ENCODE data around the gene MLXIP. TPM values are rescaled to one million over a fixed set of nuclear protein-coding genes. Genes with fewer than 3 reads are reported as not detected.

MLXIP gene
- polyA plus RNA-seq, 3 donors = 25.2 to 27.9 (median 25.5) TPM

DNA sequence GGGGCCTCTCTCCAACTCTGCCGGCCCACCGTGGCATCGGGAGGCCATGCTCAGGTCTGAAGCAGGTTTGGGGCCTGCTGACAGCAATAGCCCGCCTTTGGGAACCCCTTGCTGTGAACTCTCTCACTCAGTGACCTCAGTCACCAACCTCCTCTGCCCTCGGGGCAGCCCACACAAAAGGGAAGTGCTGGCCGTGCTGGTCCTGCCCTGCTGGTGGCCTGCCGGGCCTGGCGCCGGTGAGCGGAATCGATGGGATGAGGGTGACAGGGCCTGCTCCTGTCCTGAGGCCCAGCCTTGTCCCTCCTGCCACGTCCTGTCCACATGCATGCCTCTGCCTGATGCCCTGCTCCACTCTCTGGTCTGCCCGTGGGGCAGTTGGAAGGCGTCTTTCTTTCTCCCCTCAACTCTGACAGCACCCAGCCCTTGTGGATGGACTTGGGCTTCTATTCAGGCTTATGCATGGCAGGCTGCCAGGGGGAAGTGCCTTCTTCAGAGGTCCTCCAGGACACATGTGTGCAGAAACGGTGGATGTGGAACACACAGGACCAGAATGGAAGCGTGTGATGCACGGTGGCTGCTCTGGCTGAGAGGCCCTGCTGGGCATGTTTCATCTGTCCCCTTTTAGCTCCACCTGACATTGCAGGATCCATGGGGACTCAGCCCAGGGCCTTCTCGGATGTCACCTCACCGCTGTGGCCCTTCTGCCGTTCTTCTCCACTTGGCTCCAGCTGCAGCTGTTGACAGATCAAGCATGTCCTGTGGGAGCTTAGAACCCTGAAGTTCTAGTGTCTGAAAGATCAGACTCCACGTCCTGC is 63.6 kb downstream of the MLXIP start:
- DNase-seq (ENCODE audit: low read depth in 3 of 3, low spot score in 2 of 3) = no peak

DNA sequence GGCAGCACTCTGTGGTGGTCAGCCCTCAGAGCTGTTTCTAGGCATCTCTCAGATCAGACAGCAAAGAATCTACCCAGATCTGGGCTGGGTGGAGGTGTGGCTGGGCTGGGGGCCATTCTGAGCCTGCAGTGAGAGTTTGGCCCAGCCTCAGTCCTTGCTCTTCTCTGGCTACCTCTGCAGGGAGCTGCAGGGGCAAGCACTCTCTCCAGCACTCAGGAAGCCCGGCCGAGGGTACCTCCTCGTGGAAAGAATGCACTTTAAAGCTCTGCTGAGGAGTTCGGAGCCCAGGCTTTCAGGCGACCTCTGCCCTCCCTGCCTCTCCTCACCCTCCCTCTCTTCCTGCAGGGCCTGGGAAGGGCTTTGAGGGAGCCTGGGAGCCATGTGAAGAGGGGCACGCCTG is 64.3 kb downstream of the MLXIP start:
- DNase-seq (ENCODE audit: low read depth in 3 of 3, low spot score in 2 of 3) = no peak

DNA sequence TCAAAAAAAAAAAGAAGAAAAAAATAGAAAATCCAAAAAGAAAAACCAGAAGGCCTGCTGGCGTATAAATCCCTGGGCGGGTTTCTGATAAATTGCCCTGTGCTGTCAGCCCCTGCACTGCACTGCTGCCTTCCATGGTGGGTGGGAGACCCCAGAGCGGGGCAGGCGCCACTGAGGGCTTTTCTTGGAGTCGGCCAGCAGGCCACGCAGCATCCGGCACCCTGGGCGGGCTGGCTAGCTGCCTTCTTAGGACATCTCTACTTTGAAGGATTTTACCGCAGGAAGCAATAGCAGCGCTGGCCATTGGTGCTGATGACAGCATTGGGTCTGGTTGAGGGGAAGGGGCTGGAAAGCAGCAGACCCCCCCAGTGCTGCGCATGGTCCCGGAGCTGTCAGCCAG is 66.3 kb downstream of the MLXIP start:
- DNase-seq (ENCODE audit: low read depth in 3 of 3, low spot score in 2 of 3) = no peak

DNA sequence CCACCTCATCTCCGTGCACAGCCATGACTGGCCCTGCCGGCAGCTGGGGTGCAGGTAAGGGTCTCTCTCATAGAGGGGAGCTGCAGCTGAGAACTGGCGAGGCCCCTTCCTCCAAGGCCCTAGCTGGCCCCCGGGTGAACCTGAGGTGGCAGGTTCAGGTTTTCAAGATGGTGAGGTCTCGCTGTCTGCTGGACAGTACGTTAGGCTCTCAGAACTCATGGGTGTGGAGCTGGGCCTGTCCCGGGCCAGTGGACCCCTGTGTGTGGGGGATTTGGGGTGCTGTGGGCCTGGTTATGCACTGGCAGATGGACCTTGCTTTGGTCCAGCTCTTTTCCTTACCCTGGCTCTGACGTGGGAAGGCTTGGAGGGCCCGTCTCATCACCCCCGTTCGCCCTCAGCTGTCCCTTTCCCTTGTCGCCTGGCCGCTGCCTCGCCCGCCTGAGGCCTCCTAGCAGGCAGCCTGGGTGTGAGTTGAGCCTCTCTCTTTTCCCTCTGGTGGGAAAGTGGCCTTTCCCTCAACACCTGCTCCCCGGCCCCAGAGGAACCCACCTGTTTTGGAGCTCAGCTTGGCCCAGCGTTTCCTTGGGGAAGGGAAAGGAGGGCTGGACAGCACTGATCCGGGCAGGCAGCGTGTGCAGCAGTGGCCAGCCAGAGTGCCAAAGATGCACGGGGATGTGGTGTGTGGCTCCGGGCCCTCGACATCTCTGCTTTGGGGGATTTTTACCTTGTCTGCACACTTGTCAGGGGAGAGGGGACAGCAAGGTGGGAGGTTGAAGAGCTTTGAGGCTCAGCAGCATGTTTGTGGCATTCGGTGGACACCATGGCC is 67.2 kb downstream of the MLXIP start:
- DNase-seq (ENCODE audit: low read depth in 3 of 3, low spot score in 2 of 3) = no peak

DNA sequence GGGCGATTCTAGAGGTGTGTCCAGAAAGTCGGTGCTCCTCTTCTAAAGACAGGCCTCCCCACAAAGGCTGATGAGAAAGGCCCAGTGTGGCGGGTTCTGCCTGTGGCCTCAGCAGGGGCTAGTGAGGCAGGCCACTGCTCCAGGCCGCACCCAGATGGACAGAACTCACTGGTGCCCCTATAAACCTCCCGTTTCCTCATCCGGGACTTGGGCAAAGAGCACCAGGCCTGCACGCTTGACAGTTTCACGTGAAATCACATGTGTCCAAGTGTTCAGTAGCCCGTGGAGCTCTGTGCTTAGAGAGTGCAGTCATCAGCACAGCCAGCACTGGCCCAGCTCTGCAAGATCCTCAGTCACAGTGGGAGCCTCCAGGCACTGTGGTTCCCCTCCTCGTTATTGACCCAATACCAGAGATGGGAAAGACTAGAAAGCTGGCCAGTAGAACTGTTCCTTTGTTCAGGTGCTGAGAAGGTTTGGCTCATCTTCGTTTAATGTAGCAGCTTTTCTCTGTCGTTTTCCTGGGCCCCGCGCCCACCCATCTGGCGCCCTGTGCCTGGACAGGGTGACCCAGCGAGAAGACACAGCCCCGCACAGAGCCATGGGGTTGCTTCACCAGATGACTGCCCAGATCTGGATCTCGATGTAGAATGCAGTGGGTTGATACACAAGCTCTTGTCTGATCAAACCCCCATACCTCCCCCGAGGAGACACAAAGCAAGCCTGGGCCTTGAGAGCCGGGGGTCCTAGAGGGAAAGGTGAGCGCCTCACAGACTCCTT is 69.1 kb downstream of the MLXIP start:
- no peak for DNase-seq (ENCODE audit: low read depth in 3 of 3, low spot score in 2 of 3)

DNA sequence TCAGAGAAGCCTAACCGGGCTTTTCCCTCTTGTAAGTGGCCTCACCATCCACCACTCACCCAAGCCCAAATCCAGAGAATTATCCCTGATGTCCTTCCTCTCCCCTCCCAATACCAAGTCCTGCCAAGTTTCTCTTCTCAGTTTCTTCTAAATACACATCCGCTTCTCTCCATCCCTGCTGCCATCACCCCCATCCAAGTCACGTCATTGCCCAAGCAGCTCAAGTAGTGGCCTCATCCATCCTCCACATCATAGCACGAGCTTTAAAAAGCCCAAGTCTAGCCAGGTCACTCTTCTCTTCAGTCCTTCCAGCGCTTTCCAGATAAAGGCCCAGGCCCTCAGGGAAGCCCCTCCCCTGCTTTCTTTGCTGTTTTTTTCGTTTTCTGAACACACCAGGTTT is 70.1 kb downstream of the MLXIP start:
- DNase-seq (ENCODE audit: low read depth in 3 of 3, low spot score in 2 of 3) = no peak

DNA sequence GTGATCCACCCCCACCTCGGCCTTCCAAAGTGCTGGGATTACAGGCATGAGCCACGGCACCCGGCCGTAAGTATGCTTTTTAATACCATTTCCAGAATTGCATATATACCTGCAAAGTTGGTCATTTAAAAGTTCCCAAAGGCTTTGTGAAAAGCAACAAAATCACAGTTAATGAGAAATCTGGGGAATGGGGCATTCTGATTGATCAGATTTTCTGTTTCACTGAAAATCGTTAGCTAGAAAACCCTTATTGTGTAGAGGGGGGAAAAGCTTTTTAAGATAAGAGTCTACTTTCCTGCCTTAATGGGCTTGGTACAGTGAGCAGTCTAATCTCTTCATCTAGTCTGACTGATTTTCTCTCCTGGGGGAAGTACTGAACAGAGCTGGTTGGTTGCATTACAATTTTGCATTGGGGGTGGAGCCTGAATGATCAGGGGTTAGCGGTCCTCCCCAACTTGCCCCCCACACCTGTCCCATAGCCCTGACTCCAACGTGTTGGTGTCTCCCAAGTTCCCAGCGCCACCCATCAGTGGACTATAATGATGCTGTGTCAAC is 71.6 kb downstream of the MLXIP start:
- DNase-seq (ENCODE audit: low read depth in 3 of 3, low spot score in 2 of 3) = no peak

DNA sequence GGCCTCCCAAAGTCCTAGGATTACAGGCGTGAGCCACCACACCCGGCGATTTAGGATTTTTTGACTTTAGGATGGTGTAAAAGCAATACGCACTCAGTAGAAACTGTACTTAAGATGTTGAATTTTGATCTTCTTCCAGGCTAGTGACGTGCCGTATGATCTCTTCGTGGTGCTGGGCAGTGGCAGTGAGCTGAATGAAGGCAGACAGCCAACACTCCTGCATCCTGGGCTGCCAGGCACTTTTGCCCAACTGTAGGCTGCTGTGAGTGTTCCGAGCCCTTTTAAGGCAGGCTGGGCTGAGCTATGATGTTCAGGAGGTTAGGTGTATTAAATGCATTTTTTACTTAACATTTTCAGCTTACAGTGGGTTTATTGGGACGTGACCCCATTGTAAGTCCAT is 74.2 kb downstream of the MLXIP start:
- DNase-seq (ENCODE audit: low read depth in 3 of 3, low spot score in 2 of 3) = no peak

DNA sequence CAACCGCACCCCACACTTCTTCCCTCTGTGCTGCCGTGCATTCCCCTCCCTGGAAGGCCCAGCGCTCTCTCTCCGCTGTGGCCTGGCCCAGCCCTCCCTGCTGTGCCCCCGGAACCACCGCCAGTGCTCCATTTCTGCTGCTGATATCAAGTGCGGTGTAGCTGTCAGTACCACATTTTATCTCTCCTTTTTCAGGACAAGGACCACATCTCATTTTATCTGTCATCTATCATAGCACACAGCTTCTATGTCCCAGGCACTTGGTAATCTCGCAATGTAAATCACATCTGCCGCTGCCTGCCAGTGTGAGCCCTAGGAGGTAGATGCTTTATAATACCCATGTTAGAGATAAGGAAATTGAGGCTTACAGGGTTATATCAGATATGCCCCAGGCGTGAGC is 77.1 kb downstream of the MLXIP start:
- no peak for DNase-seq (ENCODE audit: low read depth in 3 of 3, low spot score in 2 of 3)

DNA sequence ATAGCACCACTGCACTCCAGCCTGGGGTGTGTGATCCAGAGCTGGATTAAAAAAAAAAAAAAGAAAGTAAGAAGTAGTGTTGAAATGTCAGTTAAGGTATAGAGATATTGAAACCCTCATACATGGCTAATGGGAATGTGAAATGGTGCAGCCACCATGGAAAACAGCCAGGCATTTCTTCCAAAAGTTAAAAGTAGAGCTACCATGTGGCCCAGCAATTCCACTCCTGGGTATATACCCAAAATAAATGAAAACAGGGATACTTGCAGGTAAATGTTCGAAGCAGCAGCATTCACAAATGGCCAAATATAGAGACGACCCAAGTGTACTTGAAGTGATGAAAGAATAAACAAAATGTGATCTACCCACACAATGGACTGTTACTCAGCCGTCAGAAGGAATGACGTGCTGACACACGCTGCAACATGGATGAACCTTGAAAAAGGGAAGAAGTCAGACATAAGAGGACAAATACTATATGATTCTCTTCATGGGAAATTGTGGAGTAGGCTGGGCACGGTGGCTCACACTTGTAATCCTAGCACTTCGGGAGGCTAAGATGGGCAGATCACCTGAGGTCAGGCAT is 80.2 kb downstream of the MLXIP start:
- no peak for DNase-seq (ENCODE audit: low read depth in 3 of 3, low spot score in 2 of 3)

DNA sequence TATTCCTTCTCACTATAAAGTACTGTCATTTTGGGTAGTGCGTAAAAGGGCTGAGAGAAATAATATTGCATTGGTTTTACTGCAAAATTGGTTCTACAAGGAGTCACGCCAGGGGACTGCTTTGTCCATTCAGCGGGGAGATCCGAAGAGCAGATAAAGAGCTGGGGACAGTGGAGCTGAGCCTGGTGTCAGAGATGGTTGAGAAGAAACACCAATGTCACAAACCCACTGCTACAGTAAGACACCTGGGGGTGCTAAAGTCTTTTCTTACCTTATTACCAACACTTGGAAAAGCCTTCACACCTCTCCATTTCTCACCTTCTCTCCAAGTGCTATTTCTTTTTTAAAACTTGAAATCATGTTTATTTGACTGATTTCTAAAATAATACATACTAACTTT is 81.3 kb downstream of the MLXIP start:
- no peak for DNase-seq (ENCODE audit: low read depth in 3 of 3, low spot score in 2 of 3)

DNA sequence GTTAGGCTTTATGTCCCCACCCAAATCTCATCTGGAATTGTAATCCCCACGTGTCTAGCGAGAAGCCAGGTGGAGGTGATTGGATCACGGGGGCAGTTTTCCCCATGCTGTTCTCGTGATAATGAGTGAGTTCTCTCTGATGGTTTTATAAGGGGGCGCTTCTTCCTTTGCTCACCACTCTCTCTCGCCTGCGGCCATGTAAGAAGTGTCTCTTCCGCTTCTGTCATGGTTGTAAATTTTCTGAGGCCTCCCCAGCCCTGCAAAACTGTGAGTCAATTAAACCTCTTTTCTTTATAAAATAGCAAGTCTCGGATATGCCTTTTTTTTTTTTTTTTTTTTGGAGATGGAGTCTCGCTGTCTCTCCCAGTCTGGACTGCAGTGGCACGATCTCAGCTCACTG is 82.2 kb downstream of the MLXIP start:
- no peak for DNase-seq (ENCODE audit: low read depth in 3 of 3, low spot score in 2 of 3)

DNA sequence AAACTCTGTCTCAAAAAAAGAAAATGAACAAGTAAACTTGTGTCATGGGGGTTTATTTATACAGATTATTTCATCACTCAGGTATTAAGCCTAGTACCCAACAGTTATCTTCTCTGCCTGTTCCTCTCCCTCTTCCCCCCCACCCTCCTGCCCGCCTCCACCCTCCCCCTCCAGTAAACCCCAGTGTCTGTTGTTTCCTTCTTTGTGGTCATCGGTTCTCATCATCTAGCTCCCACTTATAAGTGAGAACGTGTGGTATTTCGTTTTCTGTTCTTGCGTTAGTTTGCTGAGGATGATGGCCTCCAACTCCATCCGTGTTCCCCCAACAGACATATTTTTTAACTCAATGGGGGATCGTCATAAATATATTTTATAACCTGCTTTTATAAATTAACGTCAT is 83.1 kb downstream of the MLXIP start:
- DNase-seq (ENCODE audit: low read depth in 3 of 3, low spot score in 2 of 3) = no peak

DNA sequence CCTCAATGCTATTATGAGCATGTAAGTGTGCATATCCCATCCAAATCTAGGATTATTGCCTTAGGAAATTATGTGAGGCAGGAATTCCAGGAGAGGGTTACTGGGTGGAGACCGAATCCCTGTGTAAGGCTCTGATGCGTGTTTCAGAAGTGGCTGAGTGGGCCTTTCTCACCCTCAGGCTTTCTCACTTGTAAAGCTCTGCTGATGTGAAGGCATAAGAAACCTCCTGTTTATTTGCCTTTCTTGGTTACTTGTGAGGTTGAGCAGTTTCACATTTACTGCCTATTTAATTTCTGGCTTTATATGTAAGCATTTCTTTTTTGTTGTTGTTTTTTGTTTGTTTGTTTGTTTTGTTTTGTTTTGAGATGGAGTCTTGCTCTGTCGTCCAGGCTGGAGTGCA is 84.4 kb downstream of the MLXIP start:
- DNase-seq (ENCODE audit: low read depth in 3 of 3, low spot score in 2 of 3) = no peak

DNA sequence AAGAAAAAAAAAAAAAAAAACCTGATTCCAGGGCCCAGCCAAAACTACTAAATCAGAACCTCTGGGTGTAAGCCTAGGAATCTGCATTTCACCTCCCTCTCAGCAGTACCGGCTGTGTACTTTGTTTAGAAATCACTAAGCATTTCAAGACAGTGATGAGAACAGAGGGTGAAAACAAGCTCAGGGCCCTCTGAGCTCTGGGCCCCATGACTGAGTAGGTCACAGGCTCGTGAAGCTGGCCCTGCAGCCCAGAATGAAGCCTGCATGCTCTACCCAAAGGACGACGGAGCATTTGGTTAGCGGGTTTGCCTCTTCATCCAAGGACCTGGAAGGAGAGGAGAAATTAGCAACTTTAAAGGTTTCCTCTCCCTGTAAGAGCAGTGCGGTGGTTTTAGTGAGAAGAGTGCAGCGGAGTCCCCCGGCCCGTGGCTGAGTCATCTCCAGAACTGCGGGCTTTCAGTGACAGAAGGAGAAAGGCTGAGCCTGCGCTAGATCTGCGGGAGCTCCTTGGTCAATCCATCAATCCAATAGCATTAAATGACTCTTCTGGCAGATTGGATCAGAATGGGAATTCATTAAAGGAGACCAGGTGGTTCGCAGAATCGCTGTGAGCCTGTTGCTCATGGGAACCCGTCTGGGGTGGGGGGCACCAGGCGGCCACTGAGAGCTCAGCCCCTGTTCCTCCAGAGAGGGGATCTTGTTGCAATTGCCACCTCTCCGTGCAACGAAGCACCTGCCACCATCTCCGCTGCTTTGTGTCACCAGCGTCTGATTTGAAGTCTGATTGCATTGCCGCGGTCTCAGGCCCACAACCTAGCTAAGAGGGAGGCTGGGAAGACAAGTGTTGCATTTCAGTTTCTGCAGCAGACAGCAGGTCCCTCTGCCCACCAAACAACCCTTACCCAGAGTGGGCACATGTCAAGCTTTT is 88.1 kb downstream of the MLXIP start:
- DNase-seq (ENCODE audit: low read depth in 3 of 3, low spot score in 2 of 3) = no peak

DNA sequence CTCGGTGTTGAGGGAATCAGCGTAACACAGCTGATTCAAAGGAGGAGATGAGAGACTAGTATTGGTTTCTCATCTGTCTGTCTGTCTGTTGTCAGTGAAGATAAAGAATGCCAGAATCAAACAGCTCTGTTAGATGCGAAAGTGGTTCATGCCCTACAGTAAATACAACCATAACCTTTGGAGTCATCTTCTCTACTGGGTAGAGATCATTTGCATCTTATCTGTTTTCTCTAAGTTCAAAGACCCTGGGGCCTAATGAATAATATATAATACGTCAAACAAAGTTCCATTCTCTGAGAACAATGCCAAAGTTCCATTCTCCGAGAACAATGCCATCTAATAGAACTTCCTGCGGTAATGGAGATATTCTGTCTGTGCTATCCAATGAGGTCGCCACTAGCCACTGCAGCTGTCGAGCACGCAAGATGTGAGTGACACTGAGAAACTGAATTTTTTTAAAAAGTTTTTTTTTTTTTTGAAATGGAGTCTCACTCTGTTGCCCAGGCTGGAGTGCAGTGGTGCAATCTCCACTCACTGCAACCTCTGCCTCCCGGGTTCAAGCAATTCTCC is 88.9 kb downstream of the MLXIP start:
- DNase-seq (ENCODE audit: low read depth in 3 of 3, low spot score in 2 of 3) = no peak

DNA sequence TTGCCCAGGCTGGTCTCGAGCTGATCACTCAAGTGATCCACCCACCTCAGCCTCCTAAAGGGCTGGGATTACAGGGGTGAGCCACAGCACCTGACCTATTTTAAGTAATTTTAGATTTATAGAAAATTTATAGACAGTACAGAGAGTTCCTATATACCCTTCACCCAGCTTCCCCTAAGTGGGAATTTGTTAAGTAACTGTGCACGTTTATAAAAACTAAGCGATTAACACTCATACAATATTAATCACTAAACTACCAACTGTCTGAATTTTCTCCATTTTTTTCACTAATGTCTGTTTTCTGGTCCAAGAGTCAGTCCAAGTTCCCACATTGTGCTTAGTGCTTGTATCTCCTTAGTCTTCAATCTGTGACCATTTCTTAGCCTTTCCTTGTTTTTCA is 89.9 kb downstream of the MLXIP start:
- no peak for DNase-seq (ENCODE audit: low read depth in 3 of 3, low spot score in 2 of 3)

DNA sequence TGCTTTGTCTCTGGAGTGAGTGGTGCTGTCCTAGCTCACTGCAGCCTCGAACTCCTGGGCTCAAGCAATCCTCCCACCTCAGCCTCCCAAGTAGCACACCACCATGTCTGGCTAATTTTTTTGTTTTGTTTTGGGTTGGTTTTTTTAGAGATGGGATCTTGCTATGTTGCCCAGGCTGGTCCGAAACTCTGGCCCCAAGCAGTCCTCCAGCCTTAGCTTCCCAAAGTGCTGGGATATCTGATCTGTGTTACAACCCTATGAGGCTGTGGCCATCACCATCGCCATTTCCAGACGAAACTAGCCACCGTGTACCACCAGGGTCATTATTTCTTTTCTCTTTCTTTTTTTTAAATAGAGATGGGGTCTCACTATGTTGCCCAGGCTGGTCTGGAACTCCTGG is 92.8 kb downstream of the MLXIP start:
- no peak for DNase-seq (ENCODE audit: low read depth in 3 of 3, low spot score in 2 of 3)

DNA sequence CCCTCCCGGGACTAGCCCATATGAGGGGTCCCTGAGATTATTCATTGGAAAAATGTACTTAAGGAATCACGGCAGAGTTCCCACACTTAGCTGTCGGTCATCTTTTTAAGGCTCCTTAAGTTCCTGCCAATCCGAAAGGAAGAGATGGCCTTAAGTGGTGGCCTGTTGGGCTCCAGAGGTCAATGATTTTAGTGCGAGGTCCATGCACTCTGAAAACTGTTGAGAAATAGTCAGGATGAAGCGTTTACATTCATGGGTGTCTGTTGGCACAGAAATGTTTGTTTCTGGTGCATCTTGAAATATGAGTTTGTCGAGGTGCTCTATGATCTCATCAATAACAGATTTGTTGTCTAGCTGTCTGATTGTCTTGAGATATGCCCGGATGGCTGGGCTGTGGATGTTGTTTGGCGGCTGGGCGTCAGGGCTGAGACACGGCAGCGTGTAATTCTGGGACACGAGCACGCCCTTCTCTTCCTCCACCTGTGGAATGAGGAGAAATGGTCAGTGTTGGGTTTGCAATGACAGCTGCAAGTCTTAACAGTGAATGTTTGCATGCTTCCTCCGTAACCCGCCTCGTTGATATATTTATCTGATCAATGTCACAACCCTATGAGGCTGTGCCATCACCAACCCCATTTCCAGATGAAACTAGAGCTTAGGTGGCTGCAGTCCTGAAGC is 93.8 kb downstream of the MLXIP start:
- no peak for DNase-seq (ENCODE audit: low read depth in 3 of 3, low spot score in 2 of 3)

All from right renal cortex interstitium (tissue), 3 donors.